Activated CD4-positive, alpha-beta T cell treated with anti-CD3 and anti-CD28 coated beads for 1 hour (primary cell): ENCODE measurements around the gene C9orf85.
"Not testable (repeated sequence)": the region's sequence is repeated elsewhere in the genome, so short reads cannot be mapped to it uniquely, and the experiment has no call there.

Source experiments
- DNase-seq: peaks from one replicate; pipeline ENCODE4 v3.0.0-alpha.2; 2020

C9orf85 gene

DNA sequence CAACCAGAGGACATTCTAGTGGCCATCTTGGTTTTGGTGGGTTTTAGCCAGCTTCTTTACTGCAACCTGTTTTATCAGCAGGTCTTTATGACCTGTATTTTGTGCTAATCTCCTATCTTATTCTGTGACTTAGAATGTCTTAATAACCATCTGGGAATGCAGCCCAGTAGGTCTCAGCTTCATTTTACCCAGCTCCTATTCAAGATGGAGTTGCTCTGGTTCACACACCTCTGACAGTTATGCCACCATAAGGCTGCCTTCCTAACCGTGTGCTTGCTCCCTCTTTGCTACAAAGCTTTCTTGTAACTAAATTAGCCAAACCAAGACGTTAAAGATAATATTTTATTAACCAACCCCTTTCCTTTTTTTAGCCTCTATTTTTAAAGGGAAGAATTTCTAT lies 43.2 kb downstream of the C9orf85 start:
- DNase-seq: not testable (repeated sequence)

DNA sequence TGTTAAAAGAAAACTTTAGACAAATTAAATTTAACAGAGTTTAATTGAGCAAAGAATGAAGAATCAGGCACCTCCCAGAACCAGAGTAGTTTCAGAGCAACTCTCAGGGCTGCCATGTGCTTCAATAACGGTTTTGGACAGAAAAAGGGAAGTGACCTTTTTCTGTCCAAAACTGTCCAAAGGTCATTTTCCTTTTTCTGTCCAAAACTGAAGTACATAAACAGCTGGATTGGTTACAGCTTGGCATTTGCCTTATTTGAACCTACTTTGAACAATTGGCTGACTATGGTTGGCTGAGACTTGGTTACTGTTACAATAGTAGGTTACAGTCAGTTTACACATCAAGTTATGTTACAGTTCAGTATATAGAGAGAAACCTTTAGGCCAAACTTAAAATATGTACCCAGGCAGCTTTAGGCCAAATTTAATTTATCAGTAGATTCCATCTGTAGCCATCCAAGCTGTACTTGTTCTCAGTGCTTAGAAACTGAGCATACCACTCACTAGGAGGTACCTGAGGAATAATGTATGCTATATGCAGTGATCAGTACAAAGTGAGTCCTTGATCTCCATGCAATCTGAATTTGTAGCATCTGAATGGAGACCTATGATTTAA lies 44.0 kb downstream of the C9orf85 start:
- DNase-seq: no peak

DNA sequence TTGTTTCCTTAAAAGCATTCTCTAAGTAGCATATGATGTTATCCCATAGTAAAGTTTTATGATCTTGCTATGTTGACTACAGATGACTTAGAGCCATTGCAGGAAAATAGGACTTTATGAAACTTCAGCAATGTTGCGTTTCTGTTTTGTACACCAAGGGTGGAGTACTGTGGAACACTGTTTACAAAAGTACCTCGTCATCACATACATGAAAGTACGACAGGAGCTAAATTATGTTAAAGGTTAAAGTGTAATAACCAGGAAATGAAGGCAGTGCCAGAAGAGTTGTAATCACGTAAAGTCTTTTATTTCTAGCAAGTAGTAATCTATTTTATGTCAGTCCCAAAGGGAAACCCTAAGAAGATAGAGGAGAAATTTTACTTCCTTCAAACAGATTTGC lies 50.9 kb downstream of the C9orf85 start:
- no peak for DNase-seq

DNA sequence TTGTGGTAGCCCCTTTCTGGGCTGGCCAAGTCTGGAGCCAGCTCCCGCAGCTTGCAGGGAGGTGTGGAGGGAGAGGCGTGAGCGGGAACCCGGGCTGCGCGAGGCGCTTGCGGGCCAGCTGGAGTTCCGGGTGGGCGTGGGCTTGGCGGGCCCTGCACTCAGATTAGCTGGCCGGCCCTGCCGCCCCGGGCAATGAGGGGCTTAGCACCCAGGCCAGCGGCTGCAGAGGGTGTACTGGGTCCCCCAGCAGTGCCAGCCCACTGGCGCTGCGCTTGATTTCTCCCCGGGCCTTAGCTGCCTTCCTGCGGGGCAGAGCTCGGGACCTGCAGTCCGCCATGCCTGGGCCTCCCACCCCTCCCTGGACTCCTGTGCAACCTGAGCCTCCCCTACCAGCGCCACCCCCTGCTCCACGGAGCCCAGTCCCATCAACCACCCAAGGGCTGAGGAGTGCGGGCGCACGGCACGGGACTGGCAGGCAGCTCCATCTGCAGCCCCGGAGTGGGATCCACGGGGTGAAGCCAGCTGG lies 52.1 kb downstream of the C9orf85 start:
- DNase-seq: not testable (repeated sequence)

DNA sequence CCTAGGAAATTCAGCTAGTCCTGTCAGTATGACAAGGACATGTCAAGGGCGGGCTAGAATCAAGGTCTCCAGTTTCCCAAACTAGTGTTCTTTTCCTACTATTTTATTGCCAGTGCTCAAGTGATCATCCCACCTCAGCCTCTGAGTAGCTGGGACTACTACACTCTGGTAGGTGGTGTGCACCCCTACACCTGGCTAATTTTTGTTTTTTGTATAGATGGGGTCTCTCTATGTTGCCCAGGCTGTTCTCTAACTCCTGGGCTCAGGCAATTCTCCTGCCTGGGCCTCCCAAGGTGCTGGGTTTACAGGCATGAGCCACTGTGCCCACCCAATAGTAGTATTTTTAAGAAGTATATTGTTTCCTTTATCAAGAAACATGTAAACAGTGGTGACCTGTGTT lies 54.0 kb downstream of the C9orf85 start:
- DNase-seq: no peak

DNA sequence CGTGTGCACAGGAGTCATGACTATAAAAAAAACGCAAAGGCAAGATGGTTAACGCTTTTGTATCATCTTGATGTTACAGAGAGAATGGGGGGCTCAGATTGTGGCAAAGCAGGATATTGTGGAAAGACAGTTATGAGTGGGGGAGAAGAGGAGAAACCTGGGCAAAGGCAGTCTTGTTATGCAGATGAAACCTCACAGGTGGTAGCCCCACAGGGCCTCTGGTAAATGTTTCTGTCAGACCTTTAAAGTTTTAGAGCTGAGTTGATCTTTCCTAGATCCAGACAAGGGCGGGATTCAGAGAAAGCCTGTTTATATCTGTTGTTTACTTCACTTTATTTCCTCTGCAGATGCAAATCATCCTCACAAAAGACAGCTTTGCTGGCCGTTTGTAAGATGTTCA lies 55.2 kb downstream of the C9orf85 start:
- no peak for DNase-seq

DNA sequence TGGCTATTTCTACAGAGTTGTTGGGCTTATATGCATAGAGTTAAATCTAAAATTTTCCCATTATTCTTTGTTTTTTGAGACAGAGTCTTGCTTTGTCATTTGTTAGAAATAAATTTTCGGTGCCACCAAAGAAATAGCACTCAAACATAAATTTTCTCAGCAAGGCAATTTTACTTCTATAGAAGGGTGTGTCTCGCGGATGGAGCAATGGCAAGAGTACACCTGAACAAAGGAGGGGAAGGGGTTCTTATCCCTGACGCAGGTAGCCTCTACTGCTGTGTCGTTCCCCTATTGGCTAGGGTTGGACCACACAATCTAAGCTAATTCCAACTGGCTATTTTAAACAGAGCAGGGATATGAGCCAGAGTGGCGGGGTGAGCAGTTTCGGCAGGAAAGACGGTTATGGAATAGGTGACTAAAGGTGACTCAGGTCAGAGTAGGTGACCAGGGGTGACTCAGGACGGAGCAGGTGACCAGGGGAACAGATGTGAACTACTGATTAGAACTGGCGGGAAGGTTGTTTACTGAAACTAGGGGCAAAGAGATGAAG lies 57.2 kb downstream of the C9orf85 start:
- DNase-seq: no peak

DNA sequence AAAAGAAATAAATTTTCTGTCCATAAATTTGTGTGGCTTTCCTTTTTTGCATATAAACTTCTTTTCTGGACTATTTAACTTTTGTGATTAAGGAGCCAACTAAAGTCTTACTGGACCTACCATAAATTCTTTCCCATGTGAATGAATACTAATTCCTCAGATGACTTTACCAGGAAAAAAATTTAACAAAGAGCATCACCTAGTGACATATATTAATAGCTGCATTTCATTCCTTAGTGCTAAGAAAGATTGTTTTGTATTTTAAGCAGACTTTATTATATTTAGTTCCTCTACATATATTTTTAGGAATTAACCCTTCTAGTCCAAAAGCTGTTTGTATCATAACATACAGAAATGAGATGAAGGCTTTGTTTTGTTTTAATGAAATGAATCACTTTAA lies 64.4 kb downstream of the C9orf85 start:
- DNase-seq: no peak

DNA sequence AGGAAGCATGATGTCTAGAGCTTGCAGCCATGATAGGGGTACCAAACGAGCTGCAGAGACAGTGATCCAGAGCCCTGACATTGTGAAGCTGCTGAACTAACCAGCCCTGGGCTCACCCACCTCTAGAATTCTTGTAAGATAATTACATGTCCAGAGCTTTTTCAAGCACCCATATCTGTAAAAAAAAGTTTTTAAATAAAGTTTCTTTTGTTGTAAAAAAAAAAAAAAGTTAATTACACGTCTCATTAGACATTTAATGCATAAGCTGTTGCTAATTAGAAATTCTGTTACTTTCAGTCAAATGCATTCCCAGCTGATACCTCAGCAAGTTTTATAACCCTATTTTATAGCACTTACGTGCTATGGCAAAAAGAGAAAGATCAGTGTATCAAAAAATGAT lies 65.6 kb downstream of the C9orf85 start:
- no peak for DNase-seq

DNA sequence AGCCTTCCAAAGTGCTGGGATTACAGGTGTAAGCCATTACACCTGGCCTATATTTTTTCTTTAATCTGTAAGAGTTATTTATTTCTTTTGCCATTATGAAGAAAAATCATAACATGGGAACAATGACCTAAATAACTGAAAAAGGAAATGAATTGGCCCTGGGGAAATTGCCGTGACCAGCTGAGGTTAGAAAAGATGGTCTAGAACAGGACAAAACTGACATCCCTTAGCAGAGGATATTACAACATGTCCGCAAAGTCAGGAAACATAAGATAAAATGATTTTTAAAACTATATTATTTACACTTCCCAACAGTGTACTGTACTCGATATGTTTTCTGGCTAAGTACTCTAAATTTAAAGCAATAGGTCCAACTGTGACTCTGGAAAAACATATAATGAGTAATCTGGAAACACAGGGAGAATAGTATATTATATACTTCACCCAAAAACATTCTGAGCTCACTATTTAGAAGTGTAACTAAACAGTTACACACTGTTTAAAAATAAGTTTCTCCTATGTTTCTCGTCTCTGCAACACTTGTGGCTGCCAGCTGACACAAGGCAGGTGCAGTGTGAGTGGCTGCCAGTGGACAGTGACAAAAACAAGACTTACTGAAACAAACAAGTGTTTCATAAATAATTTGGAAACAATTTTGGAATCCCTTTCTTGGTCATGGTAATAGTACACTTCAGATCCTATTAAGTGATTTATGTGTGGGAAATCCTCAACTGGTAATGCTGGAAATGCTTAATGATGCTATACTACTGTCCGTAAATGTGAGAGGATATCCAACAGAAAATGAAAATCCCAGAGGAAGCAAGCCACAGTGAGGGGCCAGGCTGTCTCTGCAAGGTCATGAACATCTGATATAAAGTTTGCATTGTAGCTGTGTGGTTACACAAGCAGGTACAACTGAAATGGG lies 69.1 kb downstream of the C9orf85 start:
- DNase-seq: no peak

DNA sequence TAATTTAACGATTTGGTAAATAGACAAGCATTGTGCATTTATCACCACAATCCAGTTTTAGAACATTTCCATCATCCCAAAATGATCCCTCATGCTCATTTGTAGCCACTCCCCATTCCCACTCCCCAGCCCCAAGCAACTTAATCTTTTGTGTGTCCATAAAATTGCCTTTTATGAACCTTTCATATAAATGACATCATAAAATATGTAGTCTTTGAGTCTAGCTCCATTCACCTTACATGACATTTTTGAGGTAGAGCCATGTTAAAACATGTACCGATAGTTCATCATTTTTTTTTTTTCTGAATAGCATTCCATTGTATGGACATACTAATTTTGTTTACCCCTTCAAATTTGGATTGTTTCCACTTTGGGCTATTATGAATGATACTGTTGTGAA lies 70.5 kb downstream of the C9orf85 start:
- no peak for DNase-seq

DNA sequence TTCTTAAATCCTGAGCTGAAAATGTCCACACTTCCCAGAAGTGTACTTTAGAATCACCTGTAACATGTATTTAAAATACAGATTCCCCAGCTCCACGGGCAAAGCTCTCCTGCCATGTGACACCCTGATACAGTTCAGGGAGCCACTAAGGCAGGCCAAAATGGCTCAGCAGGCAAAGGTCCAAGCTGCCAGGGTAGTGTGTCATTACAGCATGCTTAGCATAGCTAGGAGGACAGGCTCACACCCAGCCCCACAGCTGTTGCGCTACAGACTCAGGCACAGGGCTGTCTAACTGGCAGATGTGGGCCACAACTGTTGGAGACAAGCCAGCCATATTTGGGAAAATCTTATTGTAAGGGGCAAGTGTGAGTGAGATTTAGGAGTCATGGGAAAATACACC lies 73.0 kb downstream of the C9orf85 start:
- no peak for DNase-seq

DNA sequence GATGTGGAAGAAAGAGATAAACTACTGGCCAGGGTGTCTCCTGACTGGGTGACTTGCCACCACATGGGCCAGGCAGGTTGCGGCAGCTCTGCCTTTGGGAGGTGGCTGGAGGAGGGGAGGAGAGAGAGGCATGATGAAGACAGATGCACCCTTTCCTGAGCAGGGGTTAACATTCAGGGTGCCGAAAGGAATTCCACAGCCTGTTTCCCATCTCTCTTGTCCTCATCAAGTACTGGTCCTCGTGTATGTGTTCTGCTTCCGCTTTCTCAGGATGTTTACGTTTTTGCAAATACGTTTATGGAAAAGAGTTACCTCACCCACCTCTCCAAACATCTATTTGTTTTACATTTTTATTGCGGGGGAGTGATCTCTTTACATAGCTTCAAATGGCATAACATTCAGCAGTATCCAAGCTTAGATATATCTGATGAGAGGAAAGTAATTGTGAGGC lies 73.4 kb downstream of the C9orf85 start:
- no peak for DNase-seq

DNA sequence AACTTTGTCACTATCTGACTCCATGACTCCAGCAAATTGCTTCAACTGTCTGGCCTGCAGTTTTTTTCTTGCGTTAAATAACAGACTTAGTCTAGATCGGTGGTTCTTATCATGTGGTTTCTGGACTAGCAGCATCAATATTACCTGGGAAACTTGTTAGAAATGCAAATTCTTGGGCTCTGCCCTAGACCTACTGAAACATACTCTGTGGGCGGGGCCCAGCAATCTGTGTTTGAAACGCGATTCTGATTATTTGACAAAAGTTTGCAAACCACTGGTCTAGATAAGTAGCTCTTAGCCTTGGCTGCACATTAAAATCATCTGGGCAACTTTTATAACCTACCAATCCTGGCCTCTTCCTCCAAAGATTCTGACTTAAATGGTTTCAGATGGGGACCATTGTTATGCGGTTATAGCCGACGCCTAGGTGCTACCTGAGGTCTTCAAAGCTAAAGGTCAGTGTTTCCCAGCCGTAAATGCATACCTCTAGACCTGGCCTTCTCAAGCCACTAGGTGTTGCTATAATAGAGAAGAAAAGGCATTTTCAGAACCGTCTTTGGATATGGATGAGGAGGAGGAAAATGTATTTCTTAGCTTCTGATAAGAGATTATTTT lies 74.0 kb downstream of the C9orf85 start:
- no peak for DNase-seq

DNA sequence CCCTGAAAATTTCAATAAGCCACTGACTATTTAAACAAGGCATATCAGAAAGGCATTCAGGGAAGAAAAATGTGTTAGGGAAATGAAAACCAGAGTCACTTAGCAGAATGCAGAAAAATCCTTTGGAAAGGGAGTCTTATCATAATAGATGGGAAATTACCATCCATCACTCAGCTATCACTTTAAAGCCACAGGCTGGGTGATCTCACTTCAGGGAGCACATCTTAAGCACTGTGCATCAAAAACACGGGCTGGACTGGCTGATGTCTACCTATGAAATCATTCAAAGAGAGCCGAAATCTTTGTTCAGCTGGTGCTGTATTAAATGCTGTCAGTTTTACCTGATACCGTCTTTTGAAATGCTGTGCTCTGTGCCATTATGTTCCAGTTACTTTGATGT lies 75.5 kb downstream of the C9orf85 start:
- no peak for DNase-seq

DNA sequence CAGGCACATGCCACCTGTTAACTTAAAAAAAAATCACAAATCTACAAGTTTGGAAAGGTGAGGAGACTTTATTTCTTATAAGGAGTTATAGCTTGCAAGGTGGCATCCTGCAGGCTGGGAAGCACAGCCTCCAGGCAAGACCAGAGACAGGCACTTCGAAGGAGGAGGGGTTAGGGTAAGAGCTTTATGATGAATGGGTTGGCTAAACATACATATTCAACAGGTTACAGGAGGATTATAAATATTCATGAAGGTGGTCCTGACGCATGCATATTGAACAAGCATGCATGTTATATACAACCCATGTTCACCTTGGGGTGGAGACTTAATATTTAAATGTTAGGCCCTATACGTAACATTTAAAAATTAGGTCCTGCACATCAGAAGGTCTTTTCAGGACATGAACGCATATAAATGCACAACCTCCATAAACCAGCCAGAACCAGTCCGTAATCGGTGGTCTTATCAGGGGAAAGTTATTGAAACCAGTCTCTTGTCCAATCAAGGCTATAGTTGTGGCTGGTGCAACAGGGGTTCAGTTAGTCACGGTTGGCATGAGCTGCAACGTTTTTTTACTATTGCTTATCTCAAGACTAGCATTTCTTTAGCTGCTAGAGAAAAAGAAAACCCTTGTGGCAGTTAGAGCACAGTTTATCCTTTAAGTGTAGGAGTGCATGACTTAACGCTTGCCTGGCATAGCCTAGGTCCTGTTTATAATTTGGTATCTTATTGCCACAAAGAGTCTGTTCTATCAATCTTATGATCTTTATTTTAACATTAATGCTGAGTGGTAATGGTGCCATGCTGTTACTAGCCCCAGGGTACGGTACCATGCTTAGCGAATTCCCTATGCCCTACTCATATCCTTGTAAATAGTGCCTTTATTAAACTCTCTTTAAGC lies 76.3 kb downstream of the C9orf85 start:
- no peak for DNase-seq

DNA sequence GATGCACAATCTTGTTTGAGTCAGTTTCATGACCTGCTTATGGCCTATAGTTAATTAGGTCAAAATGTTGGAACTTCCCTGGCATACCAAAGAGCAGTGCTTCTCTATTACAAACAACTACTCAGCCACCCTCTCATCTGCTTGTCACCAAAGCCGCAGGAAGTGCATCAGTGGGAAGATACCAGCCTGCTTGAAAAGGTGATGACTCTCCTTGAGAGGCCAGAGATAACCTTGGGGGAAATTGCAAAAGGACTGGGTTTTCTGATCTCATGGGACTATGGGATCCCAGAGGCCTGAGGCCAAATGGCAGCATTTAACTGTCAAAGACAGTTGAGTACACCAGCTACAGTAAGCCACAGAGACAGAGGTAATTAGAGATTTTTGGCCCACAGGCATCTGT lies 79.0 kb downstream of the C9orf85 start:
- no peak for DNase-seq

DNA sequence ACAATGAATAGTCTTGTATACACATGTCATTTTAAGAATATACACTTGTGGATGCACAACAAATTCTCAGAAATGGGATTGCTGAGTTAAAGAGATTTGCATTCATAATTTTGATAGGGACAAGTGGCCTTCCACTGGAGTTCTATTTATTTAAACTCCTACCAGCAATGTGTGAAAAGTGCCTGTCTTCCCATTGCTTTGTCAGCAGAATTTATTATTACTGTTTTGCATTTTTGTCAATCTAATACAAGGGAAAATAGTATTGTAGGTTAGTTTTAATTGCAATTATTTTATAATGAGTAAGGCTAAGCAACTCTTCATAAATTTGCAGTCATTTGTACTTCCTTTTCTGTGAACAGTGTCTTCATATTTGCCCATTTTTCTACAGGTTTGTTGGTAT lies 94.0 kb downstream of the C9orf85 start:
- no peak for DNase-seq

DNA sequence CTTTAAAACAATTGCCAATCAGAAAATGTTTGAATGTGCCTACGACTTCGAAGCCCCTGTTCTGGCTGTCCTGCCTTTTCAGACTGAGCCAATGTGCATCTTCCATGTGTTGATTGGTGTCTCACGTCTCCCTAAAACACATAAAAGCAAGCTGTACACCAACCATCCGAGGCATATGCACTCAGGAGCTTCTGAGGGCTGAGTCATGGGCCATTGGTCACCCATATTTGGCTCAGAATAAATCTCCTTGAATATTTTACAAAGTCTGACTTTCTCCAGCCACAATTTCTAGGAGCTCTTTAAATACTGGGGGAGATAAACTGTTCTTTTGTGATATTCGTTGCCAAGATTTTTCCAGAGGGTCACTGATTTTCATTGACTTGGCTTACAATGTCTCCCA lies 95.1 kb downstream of the C9orf85 start:
- DNase-seq: no peak

DNA sequence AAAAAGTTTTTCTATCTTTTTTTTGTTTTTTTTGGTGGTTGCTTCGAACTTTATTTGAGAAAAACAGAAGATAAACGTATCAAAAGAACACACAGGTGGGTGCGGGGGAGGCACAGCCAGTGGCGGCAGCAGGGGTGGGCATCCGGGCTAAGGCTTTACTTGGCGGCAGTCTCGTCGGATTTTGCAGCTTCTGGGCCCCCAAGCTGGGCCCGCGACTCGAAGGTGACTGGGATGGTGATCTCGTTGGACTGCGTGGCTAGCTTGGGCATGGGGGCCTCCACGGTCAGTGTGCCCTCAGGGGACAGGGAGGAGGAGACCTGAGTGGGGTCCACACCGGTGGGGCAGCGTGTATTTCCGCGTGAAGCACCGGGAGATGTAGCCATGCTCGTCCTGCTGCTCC lies 96.3 kb downstream of the C9orf85 start:
- DNase-seq: not testable (repeated sequence)

DNA sequence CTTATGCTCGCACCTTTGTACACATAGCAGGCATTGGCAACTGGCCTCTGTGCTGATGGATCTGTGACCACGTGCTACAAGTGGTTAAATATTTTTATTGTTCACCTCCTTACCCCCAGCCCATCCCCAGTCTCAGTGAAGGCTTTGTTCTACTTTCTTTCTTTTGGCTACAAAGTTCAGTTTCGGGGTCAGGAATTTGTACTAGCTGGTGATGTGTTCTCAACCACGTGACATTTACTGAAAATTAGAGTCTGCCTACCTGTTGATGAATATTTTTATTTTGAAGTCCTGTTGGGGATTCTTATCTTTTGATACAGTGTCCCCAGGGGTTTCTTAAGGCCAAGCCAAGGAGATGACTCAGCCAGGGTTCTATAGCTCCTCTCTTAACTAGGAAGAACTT lies 101.2 kb downstream of the C9orf85 start:
- DNase-seq: no peak

DNA sequence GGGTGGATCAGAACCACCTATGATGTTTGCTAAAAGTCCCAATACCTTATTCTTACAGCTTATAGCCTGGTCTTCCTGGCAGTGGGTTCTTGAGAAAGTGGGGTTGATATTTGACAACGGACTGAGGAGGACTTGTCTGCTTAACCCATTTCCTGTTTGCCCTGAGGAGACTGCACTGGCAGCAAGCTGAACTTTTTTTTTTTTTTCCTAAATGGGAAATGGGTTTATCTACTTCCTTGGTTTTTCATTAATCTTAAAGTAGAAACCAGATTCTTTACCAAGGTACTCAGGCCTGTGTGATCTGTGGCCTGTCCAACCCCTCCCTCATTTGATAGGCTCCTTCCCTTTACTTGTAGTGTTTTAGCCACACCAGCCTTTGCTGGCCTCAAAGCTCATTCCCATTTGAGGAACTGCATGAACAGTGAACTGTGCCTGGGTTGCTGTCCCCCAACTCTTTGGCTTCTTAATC lies 101.9 kb downstream of the C9orf85 start:
- DNase-seq: no peak
